ENCODE results near the gene DNAJC24.

DNAJC24 gene

GRCh38 chr11:31417357-31417756 is 47.7 kb downstream of the DNAJC24 start:
- TF ChIP-seq CTCF (IDR thresholded peaks at IDR 0.05): no peak
- intact Hi-C loops (cut with DNase I; ENCODE audit: low total_unique reads): loop anchor here (2.0 kb wide), 1 partner anchor 13 kb away; no protein-coding TSS in a partner anchor
- Histone ChIP-seq H3K4me3 (no peak overlapping the region), H3K4me1 (no peaks in the 10 kb centered on the region), H3K9me3 (no peaks in the 10 kb centered on the region), H3K27ac (no peak overlapping the region), H3K36me3 (no peaks in the 10 kb centered on the region), H3K27me3 (no peaks in the 10 kb centered on the region)
- DNase-seq: no peak

GRCh38 chr11:31417816-31418215 is 48.2 kb downstream of the DNAJC24 start:
- no peaks in the 10 kb centered on the region for H3K36me3 ChIP-seq
- no peaks in the 10 kb centered on the region for H3K4me1 ChIP-seq
- intact Hi-C loops (cut with DNase I; ENCODE audit: low total_unique reads): loop anchor here (2.0 kb wide), 1 partner anchor 13 kb away; no protein-coding TSS in a partner anchor
- no peaks in the 10 kb centered on the region for H3K9me3 ChIP-seq
- TF ChIP-seq CTCF (IDR thresholded peaks at IDR 0.05): no peak
- H3K4me3 ChIP-seq: no peak overlapping the region
- H3K27me3 ChIP-seq: no peaks in the 10 kb centered on the region
- no peak overlapping the region for H3K27ac ChIP-seq
- no peak for DNase-seq

- Histone ChIP-seq H3K36me3 (no peaks in the 10 kb centered on the region), H3K4me3 (no peak overlapping the region), H3K9me3 (no peaks in the 10 kb centered on the region), H3K27ac (no peak overlapping the region), H3K27me3 (no peaks in the 10 kb centered on the region), H3K4me1 (no peaks in the 10 kb centered on the region)
- intact Hi-C loops (cut with DNase I; ENCODE audit: low total_unique reads): no loop called here
- DNase-seq: no peak
- no peak for TF ChIP-seq CTCF (IDR thresholded peaks at IDR 0.05)
Observed at GRCh38 chr11:31419138-31419537, 49.5 kb downstream of the DNAJC24 start.

- DNase-seq: no peak
- Histone ChIP-seq H3K36me3 (no peaks in the 10 kb centered on the region), H3K27me3 (no peaks in the 10 kb centered on the region), H3K4me1 (no peaks in the 10 kb centered on the region), H3K27ac (no peak overlapping the region), H3K4me3 (no peak overlapping the region), H3K9me3 (no peaks in the 10 kb centered on the region)
- intact Hi-C loops (cut with DNase I; ENCODE audit: low total_unique reads): no loop called here
- TF ChIP-seq CTCF (IDR thresholded peaks at IDR 0.05): no peak
Observed at GRCh38 chr11:31419669-31420068, 50.0 kb downstream of the DNAJC24 start.

GRCh38 chr11:31421820-31422219 is 52.2 kb downstream of the DNAJC24 start:
- H3K36me3 ChIP-seq: no peaks in the 10 kb centered on the region
- H3K4me3 ChIP-seq: no peak overlapping the region
- H3K27ac ChIP-seq: no peak overlapping the region
- no peaks in the 10 kb centered on the region for H3K9me3 ChIP-seq
- no peak for TF ChIP-seq CTCF (IDR thresholded peaks at IDR 0.05)
- no peaks in the 10 kb centered on the region for H3K4me1 ChIP-seq
- intact Hi-C loops (cut with DNase I; ENCODE audit: low total_unique reads): no loop called here
- H3K27me3 ChIP-seq: no peaks in the 10 kb centered on the region
- no peak for DNase-seq

- DNase-seq: no peak
- Histone ChIP-seq H3K27me3 (no peaks in the 10 kb centered on the region), H3K4me3 (no peak overlapping the region), H3K9me3 (no peaks in the 10 kb centered on the region), H3K36me3 (peaks cover 0 to 6% (median 0%) of the 10 kb centered on the region in 3 donors), H3K4me1 (no peaks in the 10 kb centered on the region), H3K27ac (no peak overlapping the region)
- intact Hi-C loops (cut with DNase I; ENCODE audit: low total_unique reads): no loop called here
- no peak for TF ChIP-seq CTCF (IDR thresholded peaks at IDR 0.05)
Observed at GRCh38 chr11:31422703-31423102, 53.0 kb downstream of the DNAJC24 start.
